Karpas-422 (cell line): ENCODE results near the gene GAB2. TPM values are rescaled to one million over a fixed set of nuclear protein-coding genes. Genes with fewer than 3 reads are reported as not detected.

Experiments
- DNase-seq: peaks from one replicate; pipeline ENCODE4 v3.0.0-alpha.2; 2015
- H2AFZ ChIP-seq: fragments of 200-600 bp; sonication (generic); 2 replicates; pipeline ENCODE4 v1.6.1; 2014; ENCODE audit warnings: antibody characterized with exemption, low read length, mixed read lengths
- H3K27ac ChIP-seq: fragments of 200-600 bp; sonication (generic); 2 replicates; pipeline ENCODE4 v1.5.1; 2014; ENCODE audit warnings: mild to moderate bottlenecking, low read length, moderate library complexity
- H3K27me3 ChIP-seq: fragments of 200-600 bp; sonication (generic); 2 replicates; pipeline ENCODE4 v1.6.1; 2014; ENCODE audit warnings: low read length, mixed read lengths
- H3K36me3 ChIP-seq: fragments of 200-600 bp; sonication (generic); 2 replicates; pipeline ENCODE4 v1.6.1; 2014; ENCODE audit warnings: low read length, mixed read lengths; ENCODE audit not compliant: insufficient read depth
- H3K4me1 ChIP-seq: fragments of 200-600 bp; sonication (generic); 2 replicates; pipeline ENCODE4 v1.6.1; 2014; ENCODE audit warnings: mild to moderate bottlenecking, low read length, mixed read lengths
- H3K4me2 ChIP-seq: fragments of 200-600 bp; sonication (generic); 2 replicates; pipeline ENCODE4 v1.6.1; 2014; ENCODE audit warnings: low read length, low read depth, mild to moderate bottlenecking; ENCODE audit not compliant: poor library complexity, severe bottlenecking
- H3K4me3 ChIP-seq: fragments of 200-600 bp; sonication (generic); 2 replicates; pipeline ENCODE4 v1.5.1; 2014; ENCODE audit warnings: mild to moderate bottlenecking, antibody characterized with exemption, low read length, mixed read lengths
- H3K79me2 ChIP-seq: fragments of 200-600 bp; sonication (generic); 2 replicates; pipeline ENCODE4 v1.6.1; 2014; ENCODE audit warnings: mild to moderate bottlenecking, low read length, mixed read lengths
- H3K9ac ChIP-seq: fragments of 200-600 bp; sonication (generic); 2 replicates; pipeline ENCODE4 v1.6.0; 2014; ENCODE audit warnings: low read length
- H3K9me2 ChIP-seq: fragments of 200-600 bp; sonication (generic), shearing (Covaris generic); replicated peaks from 2 replicates; pipeline ENCODE4 v1.6.0; 2014; ENCODE audit warnings: mild to moderate bottlenecking, low read length, moderate library complexity; ENCODE audit not compliant: insufficient read depth
- H3K9me3 ChIP-seq: fragments of 300-700, 200-600 bp; sonication (generic); 2 replicates; pipeline ENCODE4 v1.6.1; 2014; ENCODE audit warnings: low read length, mixed read lengths
- H4K20me1 ChIP-seq: fragments of 200-600 bp; sonication (generic); 2 replicates; pipeline ENCODE4 v1.6.1; 2014; ENCODE audit warnings: mild to moderate bottlenecking, antibody characterized with exemption, low read length, low read depth; ENCODE audit not compliant: insufficient read depth
- total RNA-seq: library from RNA; depleted of rRNA; stranded (reverse); fragments of >200 nt; shearing (Covaris generic); gene quantifications from 2 replicates; pipeline ENCODE4 v1.2.3, GENCODE V29; 2014; ENCODE audit warnings: low replicate concordance

GAB2 gene
- total RNA-seq, 1 experiment from 2014 or later, result 2.7 TPM

- Histone ChIP-seq H3K9ac (no peak overlapping the region), H3K79me2 (no peaks in the 10 kb centered on the region), H3K27me3 (no peaks in the 10 kb centered on the region), H3K9me3 (no peaks in the 10 kb centered on the region), H4K20me1 (no peaks in the 10 kb centered on the region), H3K9me2 (no peaks in the 10 kb centered on the region), H3K4me3 (no peak overlapping the region), H2AFZ (no peak overlapping the region), H3K36me3 (no peaks in the 10 kb centered on the region), H3K4me2 (no peak overlapping the region), H3K4me1 (no peaks in the 10 kb centered on the region), H3K27ac (no peak overlapping the region)
- DNase-seq, result no peak
Measured at GRCh38 chr11:78332174-78332866, 85.3 kb downstream of the GAB2 start.

GRCh38 chr11:78331711-78332110 lies 85.9 kb downstream of the GAB2 start:
- H3K27ac ChIP-seq, result no peak overlapping the region

GRCh38 chr11:78330361-78330760 lies 87.3 kb downstream of the GAB2 start:
- no peaks in the 10 kb centered on the region for H3K9me2 ChIP-seq
- H3K27me3 ChIP-seq, result no peaks in the 10 kb centered on the region
- H3K36me3 ChIP-seq, result no peaks in the 10 kb centered on the region
- H3K4me1 ChIP-seq, result peaks cover 6% of the 10 kb centered on the region
- no peak overlapping the region for H3K4me3 ChIP-seq
- no peaks in the 10 kb centered on the region for H3K9me3 ChIP-seq
- no peaks in the 10 kb centered on the region for H3K79me2 ChIP-seq
- H4K20me1 ChIP-seq, result no peaks in the 10 kb centered on the region
- DNase-seq, result no peak
- no peak overlapping the region for H3K9ac ChIP-seq
- H3K27ac ChIP-seq, result no peak overlapping the region
- H2AFZ ChIP-seq, result no peak overlapping the region
- no peak overlapping the region for H3K4me2 ChIP-seq

More at GRCh38 chr11:78331711-78332110, 85.9 kb downstream of the GAB2 start:
- no peak overlapping the region for H3K4me2 ChIP-seq
- H3K36me3 ChIP-seq, result no peaks in the 10 kb centered on the region
- H3K4me3 ChIP-seq, result no peak overlapping the region
- H2AFZ ChIP-seq, result no peak overlapping the region
- H4K20me1 ChIP-seq, result no peaks in the 10 kb centered on the region
- no peaks in the 10 kb centered on the region for H3K79me2 ChIP-seq
- DNase-seq, result no peak
- H3K27me3 ChIP-seq, result no peaks in the 10 kb centered on the region
- no peak overlapping the region for H3K9ac ChIP-seq
- H3K9me2 ChIP-seq, result no peaks in the 10 kb centered on the region
- H3K4me1 ChIP-seq, result no peaks in the 10 kb centered on the region
- no peaks in the 10 kb centered on the region for H3K9me3 ChIP-seq

GRCh38 chr11:78327945-78328344 lies 89.7 kb downstream of the GAB2 start:
- Histone ChIP-seq H3K27me3 (no peaks in the 10 kb centered on the region), H3K27ac (no peak overlapping the region)

GRCh38 chr11:78325274-78325781 lies 92.3 kb downstream of the GAB2 start:
- Histone ChIP-seq H3K4me2 (peak overlapping the region; percentile 56), H4K20me1 (no peaks in the 10 kb centered on the region), H3K4me1 (peaks cover 26% of the 10 kb centered on the region), H3K9ac (peak overlapping the region; percentile 12; the same call in 1 of the 2 replicates), H2AFZ (0 out of 2 replicates have a peak overlapping the region, but pooled peaks have one; percentile 50), H3K27me3 (no peaks in the 10 kb centered on the region), H3K79me2 (no peaks in the 10 kb centered on the region), H3K9me3 (no peaks in the 10 kb centered on the region), H3K27ac (no peak overlapping the region), H3K36me3 (no peaks in the 10 kb centered on the region), H3K4me3 (no peak overlapping the region), H3K9me2 (no peaks in the 10 kb centered on the region)
- DNase-seq, result peak; percentile 61

More at GRCh38 chr11:78327945-78328344, 89.7 kb downstream of the GAB2 start:
- Histone ChIP-seq H4K20me1 (no peaks in the 10 kb centered on the region), H3K9me2 (no peaks in the 10 kb centered on the region), H3K9ac (no peak overlapping the region), H3K79me2 (no peaks in the 10 kb centered on the region), H3K36me3 (no peaks in the 10 kb centered on the region), H3K4me3 (no peak overlapping the region), H3K4me1 (peaks cover 26% of the 10 kb centered on the region), H3K9me3 (no peaks in the 10 kb centered on the region), H3K4me2 (no peak overlapping the region), H2AFZ (no peak overlapping the region)
- DNase-seq, result no peak

- Histone ChIP-seq H3K9me2 (no peaks in the 10 kb centered on the region), H3K79me2 (no peaks in the 10 kb centered on the region), H3K27ac (no peak overlapping the region), H3K4me1 (peaks cover 26% of the 10 kb centered on the region), H3K4me3 (no peak overlapping the region), H3K4me2 (no peak overlapping the region), H3K9me3 (no peaks in the 10 kb centered on the region), H2AFZ (no peak overlapping the region), H3K9ac (no peak overlapping the region), H3K27me3 (no peaks in the 10 kb centered on the region), H3K36me3 (no peaks in the 10 kb centered on the region), H4K20me1 (no peaks in the 10 kb centered on the region)
- peak; percentile 68 for DNase-seq
Measured at GRCh38 chr11:78323363-78323762, 94.3 kb downstream of the GAB2 start.

GRCh38 chr11:78319453-78319955 lies 98.1 kb downstream of the GAB2 start:
- Histone ChIP-seq H3K4me2 (no peak overlapping the region), H3K36me3 (no peaks in the 10 kb centered on the region), H3K27me3 (no peaks in the 10 kb centered on the region), H3K79me2 (no peaks in the 10 kb centered on the region), H3K27ac (no peak overlapping the region), H3K9ac (no peak overlapping the region), H3K4me1 (peaks cover 12% of the 10 kb centered on the region), H3K9me3 (no peaks in the 10 kb centered on the region), H3K9me2 (no peaks in the 10 kb centered on the region), H2AFZ (no peak overlapping the region), H3K4me3 (no peak overlapping the region), H4K20me1 (no peaks in the 10 kb centered on the region)
- DNase-seq, result no peak

GRCh38 chr11:78318321-78319114 lies 99.1 kb downstream of the GAB2 start:
- DNase-seq, result no peak
- H2AFZ ChIP-seq, result no peak overlapping the region
- no peak overlapping the region for H3K27ac ChIP-seq
- no peaks in the 10 kb centered on the region for H3K36me3 ChIP-seq
- H4K20me1 ChIP-seq, result no peaks in the 10 kb centered on the region
- H3K79me2 ChIP-seq, result no peaks in the 10 kb centered on the region
- no peak overlapping the region for H3K4me3 ChIP-seq
- no peaks in the 10 kb centered on the region for H3K9me2 ChIP-seq
- no peaks in the 10 kb centered on the region for H3K9me3 ChIP-seq
- H3K4me2 ChIP-seq, result no peak overlapping the region
- no peaks in the 10 kb centered on the region for H3K27me3 ChIP-seq
- H3K9ac ChIP-seq, result no peak overlapping the region
- peaks cover 6% of the 10 kb centered on the region for H3K4me1 ChIP-seq
